Measurements from ENCODE around the gene REEP1.

DNA sequence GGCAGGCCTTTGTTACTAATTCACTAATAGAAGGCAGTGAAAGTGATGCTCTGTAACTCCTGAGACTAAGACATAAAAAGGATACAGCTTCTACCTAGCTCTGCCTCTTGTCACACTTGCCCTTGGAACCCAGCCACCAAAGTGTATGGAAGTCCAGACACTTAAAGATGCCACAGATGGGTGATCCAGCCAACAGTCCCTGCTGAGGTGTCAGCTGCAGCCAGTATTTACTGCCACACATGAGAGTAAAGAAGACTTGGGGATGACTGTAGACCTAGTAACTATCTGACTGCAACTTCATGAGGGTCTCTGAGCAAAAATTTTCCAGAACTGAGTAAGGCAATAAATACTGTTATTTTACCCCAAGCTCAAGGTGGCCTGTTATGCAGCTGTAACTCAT, 151.0 kb downstream of the REEP1 start:
- TF ChIP-seq, protein P1, sequence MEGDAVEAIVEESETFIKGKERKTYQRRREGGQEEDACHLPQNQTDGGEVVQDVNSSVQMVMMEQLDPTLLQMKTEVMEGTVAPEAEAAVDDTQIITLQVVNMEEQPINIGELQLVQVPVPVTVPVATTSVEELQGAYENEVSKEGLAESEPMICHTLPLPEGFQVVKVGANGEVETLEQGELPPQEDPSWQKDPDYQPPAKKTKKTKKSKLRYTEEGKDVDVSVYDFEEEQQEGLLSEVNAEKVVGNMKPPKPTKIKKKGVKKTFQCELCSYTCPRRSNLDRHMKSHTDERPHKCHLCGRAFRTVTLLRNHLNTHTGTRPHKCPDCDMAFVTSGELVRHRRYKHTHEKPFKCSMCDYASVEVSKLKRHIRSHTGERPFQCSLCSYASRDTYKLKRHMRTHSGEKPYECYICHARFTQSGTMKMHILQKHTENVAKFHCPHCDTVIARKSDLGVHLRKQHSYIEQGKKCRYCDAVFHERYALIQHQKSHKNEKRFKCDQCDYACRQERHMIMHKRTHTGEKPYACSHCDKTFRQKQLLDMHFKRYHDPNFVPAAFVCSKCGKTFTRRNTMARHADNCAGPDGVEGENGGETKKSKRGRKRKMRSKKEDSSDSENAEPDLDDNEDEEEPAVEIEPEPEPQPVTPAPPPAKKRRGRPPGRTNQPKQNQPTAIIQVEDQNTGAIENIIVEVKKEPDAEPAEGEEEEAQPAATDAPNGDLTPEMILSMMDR (IDR thresholded peaks at IDR 0.05): no peak
- TF ChIP-seq POLR2AphosphoS5 (IDR thresholded peaks at IDR 0.05; ENCODE audit: low read depth, low read length) (no peak), SIN3A (IDR thresholded peaks at IDR 0.05; ENCODE audit: borderline replicate concordance, insufficient read depth, low read depth, low read length) (no peak)

Measured in Panc1 (cell line).